ENCODE measurements around the gene AP2B1.

The AP2B1 gene

DNA sequence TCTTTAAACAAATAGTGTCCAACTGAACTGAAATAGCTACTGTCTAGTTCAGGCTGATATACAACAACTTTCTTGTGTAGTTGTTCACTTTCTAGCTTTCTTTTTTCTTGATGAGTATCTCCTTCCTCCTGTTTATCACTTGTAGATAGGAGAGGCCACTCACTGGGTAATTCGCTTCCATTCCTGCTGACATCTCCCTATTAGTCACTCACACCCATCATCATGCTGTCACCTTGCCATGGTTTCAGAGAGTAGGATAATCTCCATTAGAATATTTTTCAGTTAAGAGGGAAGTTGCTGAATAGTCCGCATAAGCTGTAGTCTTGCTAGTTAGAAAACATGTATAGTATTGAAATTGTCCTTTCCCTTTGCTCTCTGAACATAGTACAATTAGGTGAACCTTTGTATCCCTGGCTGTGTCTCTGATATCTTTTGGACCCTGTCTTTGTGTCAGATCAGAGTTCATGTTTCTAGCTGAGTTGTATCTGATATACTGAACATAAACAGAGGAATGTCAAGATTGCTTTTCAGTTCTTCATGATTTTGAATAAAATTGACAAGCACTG, 79.9 kb downstream of the AP2B1 start:
- ATAC-seq (replicated peaks) = no peak
- Mint-ChIP-seq H3K36me3 (ENCODE audit: insufficient read depth) (peaks cover 40% of the 10 kb centered on the region), H3K9me3 (no peaks in the 10 kb centered on the region), H3K4me3 (no peak overlapping the region), H3K27ac (peak overlapping the region in 1 of 2 donors; percentile 70), H3K4me1 (ENCODE audit: low read depth in 2 of 2) (peaks cover 0 to 18% of the 10 kb centered on the region in 2 donors), H3K27me3 (no peaks in the 10 kb centered on the region)
- no peak for DNase-seq

DNA sequence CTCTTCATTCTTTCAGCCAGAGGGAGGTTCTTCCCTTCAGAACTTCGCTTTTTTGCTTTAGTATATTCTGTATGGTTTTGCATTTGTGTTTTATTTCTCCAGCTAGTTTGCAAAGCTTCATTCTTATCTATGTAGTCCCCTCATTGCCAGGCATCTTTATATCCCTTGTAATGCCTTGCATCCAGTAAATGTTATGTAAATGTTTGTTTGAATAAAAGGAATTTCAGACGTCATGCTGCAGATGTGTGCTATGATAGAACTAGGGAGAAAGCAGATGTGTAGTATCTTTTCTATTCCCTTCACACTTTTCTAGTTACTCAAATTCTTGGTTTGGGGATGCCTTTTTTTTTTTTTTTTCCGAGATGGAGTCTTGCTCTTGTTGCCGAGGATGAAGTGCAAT, 81.7 kb downstream of the AP2B1 start:
- Mint-ChIP-seq H3K27me3 (no peaks in the 10 kb centered on the region), H3K36me3 (ENCODE audit: insufficient read depth) (peaks cover 33% of the 10 kb centered on the region), H3K4me3 (no peak overlapping the region), H3K27ac (no peak overlapping the region), H3K9me3 (no peaks in the 10 kb centered on the region), H3K4me1 (ENCODE audit: low read depth in 2 of 2) (peaks cover 0 to 7% of the 10 kb centered on the region in 2 donors)
- ATAC-seq (replicated peaks) = no peak
- DNase-seq = no peak

DNA sequence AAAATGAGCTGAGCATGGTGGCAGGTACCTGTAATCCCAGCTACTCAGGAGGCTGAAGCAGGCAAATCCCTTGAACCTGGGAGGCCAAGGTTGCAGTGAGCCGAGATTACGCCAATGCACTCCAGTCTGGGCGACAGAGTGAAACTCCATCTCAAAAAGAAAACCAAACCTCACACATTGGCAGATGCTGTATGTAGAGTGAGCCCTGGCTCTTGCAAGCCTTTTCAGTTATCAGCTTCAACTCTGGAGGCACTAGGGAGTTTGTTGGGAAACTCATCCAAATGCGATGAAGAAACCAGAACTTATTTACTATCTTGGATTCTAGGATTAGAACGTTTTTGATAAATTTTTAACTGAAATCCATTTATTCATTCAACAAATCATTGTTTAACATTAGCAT, 87.4 kb downstream of the AP2B1 start:
- ATAC-seq (replicated peaks) = no peak
- H3K36me3 Mint-ChIP-seq (ENCODE audit: insufficient read depth) = peaks cover 49% of the 10 kb centered on the region
- no peak overlapping the region for H3K4me3 Mint-ChIP-seq
- H3K4me1 Mint-ChIP-seq (ENCODE audit: low read depth in 2 of 2) = peaks cover 2 to 22% of the 10 kb centered on the region in 2 donors
- H3K27me3 Mint-ChIP-seq = no peaks in the 10 kb centered on the region
- no peak for DNase-seq
- no peak overlapping the region for H3K27ac Mint-ChIP-seq
- H3K9me3 Mint-ChIP-seq = no peaks in the 10 kb centered on the region

DNA sequence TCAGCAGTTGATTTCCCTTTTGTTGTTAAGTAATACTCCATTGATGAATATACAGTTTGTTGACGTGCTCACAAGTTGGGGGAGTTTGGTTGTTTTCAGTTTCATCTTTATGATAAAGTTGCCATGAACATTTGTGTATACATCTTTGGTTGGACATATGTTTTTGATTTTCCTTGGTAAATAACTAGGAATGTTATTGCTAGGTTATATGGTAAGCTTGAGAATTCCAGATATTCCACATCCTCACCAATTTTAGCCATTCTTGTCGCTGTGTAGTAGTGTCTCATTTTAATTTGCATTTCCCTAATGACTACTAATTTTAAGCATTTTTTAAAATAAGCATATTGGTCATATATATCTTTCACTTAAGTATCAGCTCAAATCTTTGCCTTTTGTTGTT, 89.3 kb downstream of the AP2B1 start:
- H3K4me1 Mint-ChIP-seq (ENCODE audit: low read depth in 2 of 2) = peaks cover 2 to 19% of the 10 kb centered on the region in 2 donors
- DNase-seq (no peak), ATAC-seq (replicated peaks) (no peak)
- no peaks in the 10 kb centered on the region for H3K27me3 Mint-ChIP-seq
- H3K36me3 Mint-ChIP-seq (ENCODE audit: insufficient read depth) = peaks cover 60% of the 10 kb centered on the region
- H3K9me3 Mint-ChIP-seq = no peaks in the 10 kb centered on the region
- no peak overlapping the region for H3K4me3 Mint-ChIP-seq
- no peak overlapping the region for H3K27ac Mint-ChIP-seq

DNA sequence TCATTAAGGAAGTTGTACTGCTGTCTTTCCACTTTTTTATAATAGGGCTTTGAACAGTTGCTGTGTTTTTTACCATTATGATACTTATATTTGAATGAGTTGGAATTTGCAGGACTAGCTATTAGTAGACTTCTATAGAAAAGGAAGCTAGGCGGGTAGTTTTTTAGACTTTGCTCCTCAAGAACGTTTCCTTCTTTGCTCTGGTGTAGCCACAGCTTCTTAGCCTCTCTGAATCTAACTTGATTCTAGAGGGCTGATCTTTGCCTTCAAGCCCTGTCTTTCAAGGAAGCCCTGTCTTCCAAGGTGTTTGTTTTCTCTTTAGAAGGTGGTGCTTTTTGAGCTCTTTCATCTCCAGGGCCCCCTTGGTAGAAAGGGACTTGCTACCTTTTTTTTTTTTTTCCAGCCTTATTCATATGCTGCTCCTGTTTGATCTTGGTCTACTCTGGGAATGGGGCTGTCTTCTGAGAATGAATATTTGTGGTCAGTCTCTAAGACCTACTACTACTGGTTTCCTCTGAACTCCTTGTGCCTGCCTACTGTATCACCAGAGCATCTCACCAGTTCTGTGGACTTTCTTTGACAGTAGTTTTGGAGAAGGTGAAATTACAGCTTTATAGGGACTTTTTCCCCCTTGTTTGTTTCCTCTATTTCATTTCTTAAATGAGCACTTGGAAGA, 92.0 kb downstream of the AP2B1 start:
- ATAC-seq (replicated peaks) (no peak), DNase-seq (no peak)
- Mint-ChIP-seq H3K9me3 (no peaks in the 10 kb centered on the region), H3K27ac (peak overlapping the region in 1 of 2 donors; percentile 30), H3K36me3 (ENCODE audit: insufficient read depth) (peaks cover 65% of the 10 kb centered on the region), H3K4me1 (ENCODE audit: low read depth in 2 of 2) (peaks cover 2 to 15% of the 10 kb centered on the region in 2 donors), H3K27me3 (no peaks in the 10 kb centered on the region), H3K4me3 (no peak overlapping the region)

DNA sequence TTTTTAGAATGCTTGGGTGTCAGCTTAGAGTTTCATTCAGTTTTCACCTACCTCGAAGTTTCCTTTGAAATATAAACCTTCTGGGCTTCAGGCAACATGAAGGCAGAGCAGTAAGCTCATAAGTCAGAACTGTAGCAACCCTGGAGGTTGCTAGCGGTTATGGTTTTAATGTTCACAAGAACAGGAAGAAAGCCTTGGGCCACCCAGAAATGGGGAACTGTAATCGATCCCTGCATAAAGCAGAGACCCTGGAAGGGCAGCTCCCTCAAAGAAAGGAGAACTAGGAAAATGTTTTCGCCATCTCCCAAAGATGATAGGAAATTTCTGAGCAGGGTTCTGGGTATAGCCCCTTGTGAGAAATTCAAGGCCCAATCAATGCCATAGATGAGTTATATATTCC, 96.5 kb downstream of the AP2B1 start:
- H3K27me3 Mint-ChIP-seq = no peaks in the 10 kb centered on the region
- no peak overlapping the region for H3K4me3 Mint-ChIP-seq
- H3K4me1 Mint-ChIP-seq (ENCODE audit: low read depth in 2 of 2) = peaks cover 2 to 6% of the 10 kb centered on the region in 2 donors
- H3K36me3 Mint-ChIP-seq (ENCODE audit: insufficient read depth) = peaks cover 81% of the 10 kb centered on the region
- DNase-seq = no peak
- H3K9me3 Mint-ChIP-seq = no peaks in the 10 kb centered on the region
- ATAC-seq (replicated peaks) = no peak
- no peak overlapping the region for H3K27ac Mint-ChIP-seq

DNA sequence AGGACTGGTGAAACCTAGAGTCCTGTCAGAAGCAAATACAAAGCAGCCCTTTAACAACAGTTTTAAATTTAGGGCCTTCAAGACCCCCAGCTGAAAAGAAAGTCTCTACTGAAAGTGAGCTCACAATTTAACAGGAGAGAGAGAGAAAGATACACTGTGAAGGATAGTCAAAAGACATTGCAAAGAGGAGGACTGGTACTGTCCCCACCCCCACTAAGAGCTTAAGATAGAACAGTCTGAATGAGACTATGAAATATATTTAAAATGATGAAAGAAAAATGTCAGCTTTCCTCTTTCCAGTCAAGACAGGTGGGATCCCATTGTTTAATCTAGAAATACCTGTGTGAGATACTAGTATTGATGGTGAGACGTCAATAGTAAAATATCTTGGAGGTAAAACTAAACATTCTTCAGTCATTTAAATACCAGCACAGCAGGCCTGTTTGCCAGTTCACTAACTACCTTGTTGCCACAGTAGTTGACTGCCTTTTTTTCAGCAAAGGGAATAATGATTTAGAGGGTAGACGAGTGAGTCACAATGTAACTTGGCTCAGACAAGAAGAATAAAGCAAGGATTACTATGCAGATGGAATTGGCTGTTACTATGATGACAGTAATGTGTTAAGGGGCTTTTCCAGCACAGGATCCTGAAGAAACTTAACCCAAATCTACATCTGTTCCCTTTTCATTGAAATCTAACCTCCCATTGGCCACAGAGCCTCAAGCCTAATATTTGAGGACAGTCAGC, 97.1 kb downstream of the AP2B1 start:
- Mint-ChIP-seq H3K27ac (no peak overlapping the region), H3K4me1 (ENCODE audit: low read depth in 2 of 2) (peaks cover 0 to 5% of the 10 kb centered on the region in 2 donors), H3K9me3 (no peaks in the 10 kb centered on the region), H3K4me3 (no peak overlapping the region), H3K27me3 (no peaks in the 10 kb centered on the region), H3K36me3 (ENCODE audit: insufficient read depth) (peaks cover 77% of the 10 kb centered on the region)
- DNase-seq (no peak), ATAC-seq (replicated peaks) (no peak)

DNA sequence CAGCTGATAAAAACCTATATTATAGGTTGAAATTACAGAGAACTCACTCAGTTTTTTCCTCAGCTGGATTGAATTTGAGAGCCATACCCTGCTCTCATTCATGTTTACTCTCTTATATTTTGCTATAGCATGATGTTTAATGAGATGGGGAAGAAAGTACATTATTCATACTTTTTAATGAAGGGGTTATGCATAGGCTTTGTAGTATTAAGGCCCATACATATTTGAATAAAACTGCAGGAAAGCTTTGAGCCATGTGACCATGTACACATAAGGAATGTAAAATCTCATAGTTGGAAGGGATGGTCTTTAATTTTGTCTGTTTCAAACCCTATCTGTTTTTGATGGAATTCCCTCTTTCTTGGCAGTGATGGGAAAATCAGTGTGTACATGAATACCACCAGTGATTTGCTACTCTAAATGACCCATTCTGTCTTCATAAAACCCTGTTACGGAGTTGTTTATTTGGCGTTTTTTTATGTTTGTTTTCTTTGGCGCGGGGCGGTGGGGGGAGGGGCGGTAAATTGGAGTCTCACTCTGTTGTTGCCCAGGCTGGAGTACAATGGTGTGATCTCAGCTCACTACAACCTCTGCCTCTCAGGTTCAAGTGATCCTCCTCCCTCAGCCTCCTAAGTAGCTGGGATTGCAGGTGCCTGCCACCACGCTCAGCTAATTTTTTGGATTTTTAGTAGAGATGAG, 105.5 kb downstream of the AP2B1 start:
- H3K9me3 Mint-ChIP-seq = no peaks in the 10 kb centered on the region
- no peak for DNase-seq
- H3K4me1 Mint-ChIP-seq (ENCODE audit: low read depth in 2 of 2) = peaks cover 0 to 14% of the 10 kb centered on the region in 2 donors
- no peak overlapping the region for H3K4me3 Mint-ChIP-seq
- no peaks in the 10 kb centered on the region for H3K27me3 Mint-ChIP-seq
- H3K36me3 Mint-ChIP-seq (ENCODE audit: insufficient read depth) = peaks cover 55% of the 10 kb centered on the region
- H3K27ac Mint-ChIP-seq = no peak overlapping the region
- no peak for ATAC-seq (replicated peaks)

DNA sequence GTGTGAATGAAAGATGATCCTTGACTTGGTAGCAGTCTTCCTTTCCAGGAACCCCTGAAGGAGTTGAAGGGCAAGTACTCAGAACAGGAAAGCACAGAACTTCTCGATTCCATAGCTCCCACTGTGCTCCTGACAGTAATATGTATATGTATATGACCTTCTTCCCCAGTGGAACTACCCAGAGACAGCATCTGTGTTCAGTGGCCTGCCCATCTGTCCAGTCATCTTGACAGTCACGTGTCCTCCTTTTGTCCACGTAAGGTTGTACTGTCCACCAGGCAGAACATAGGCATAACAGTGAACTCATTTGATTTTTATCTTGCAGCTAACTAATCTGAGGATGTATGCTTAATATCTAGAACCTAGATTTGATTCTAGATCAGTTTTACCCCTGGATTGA, 106.5 kb downstream of the AP2B1 start:
- ATAC-seq (replicated peaks) = no peak
- Mint-ChIP-seq H3K9me3 (no peaks in the 10 kb centered on the region), H3K4me1 (ENCODE audit: low read depth in 2 of 2) (peaks cover 0 to 11% of the 10 kb centered on the region in 2 donors), H3K4me3 (no peak overlapping the region), H3K36me3 (ENCODE audit: insufficient read depth) (peaks cover 50% of the 10 kb centered on the region), H3K27ac (peak overlapping the region in 1 of 2 donors; percentile 32), H3K27me3 (no peaks in the 10 kb centered on the region)
- DNase-seq = no peak

DNA sequence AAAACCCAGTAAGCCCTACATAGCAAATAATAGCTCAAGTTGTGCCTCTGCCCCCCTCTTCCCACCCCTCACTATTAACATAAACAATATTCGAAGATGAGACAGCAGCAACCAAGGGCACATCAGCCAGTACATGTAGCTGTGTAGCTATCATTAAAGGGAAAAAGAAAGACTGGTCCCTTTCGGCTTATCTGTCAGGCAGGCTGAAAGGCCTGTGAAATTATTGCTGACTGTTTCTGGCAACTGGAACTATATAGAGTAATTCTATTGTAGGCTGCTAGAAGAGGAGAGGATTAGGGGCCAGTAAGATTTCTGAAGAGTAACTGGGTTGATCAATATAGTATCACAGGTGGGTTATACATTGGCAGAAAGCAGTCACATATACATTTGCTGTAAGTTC, 107.8 kb downstream of the AP2B1 start:
- DNase-seq = no peak
- Mint-ChIP-seq H3K27me3 (no peaks in the 10 kb centered on the region), H3K9me3 (no peaks in the 10 kb centered on the region), H3K4me1 (ENCODE audit: low read depth in 2 of 2) (peaks cover 0 to 7% of the 10 kb centered on the region in 2 donors), H3K27ac (no peak overlapping the region), H3K36me3 (ENCODE audit: insufficient read depth) (peaks cover 47% of the 10 kb centered on the region), H3K4me3 (no peak overlapping the region)
- no peak for ATAC-seq (replicated peaks)

DNA sequence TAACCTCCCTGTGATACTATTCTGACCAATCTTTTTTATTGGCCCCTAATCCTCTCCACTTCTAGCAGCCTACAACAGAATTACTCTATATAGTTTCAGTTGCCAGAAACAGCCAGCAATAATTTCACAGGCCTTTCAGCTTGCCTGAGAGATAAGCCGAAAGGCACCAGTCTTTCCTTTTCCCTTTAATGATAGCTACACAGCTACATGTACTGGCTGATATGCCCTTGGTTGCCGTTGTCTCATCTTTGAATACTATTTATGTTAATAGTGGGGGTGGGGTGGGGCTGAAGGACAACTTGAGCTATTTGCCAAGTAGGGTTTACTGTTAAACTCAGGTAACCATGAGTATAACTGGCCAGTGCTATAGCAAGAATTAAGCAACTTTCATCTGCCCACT, 108.5 kb downstream of the AP2B1 start:
- ATAC-seq (replicated peaks) (no peak), DNase-seq (no peak)
- peaks cover 0 to 8% of the 10 kb centered on the region in 2 donors for H3K4me1 Mint-ChIP-seq (ENCODE audit: low read depth in 2 of 2)
- H3K27me3 Mint-ChIP-seq = no peaks in the 10 kb centered on the region
- no peak overlapping the region for H3K4me3 Mint-ChIP-seq
- no peaks in the 10 kb centered on the region for H3K9me3 Mint-ChIP-seq
- peak overlapping the region in 1 of 2 donors; percentile 47 for H3K27ac Mint-ChIP-seq
- peaks cover 40% of the 10 kb centered on the region for H3K36me3 Mint-ChIP-seq (ENCODE audit: insufficient read depth)

DNA sequence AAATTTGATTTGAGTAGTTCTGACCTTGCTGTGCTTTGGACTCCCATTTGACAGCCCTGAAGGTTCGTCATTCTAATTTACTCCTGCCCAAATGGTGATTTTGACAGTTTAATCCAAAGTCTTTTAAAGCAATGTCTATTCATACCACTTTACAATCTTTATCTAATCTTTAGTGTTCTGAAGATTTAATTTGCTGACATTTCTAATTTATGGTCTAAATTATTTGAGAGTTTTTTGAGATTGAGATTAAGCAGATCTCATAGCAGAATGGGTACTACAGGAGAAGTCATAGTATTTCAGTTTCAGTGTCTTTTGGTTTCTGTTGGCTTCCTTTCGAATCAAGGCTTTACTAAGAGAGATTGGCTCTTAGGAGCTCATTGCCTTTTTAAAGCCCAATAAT, 111.7 kb downstream of the AP2B1 start:
- Mint-ChIP-seq H3K36me3 (ENCODE audit: insufficient read depth) (peaks cover 30% of the 10 kb centered on the region), H3K27ac (peak overlapping the region in 1 of 2 donors; percentile 31), H3K27me3 (no peaks in the 10 kb centered on the region), H3K4me1 (ENCODE audit: low read depth in 2 of 2) (peaks cover 0 to 17% of the 10 kb centered on the region in 2 donors), H3K4me3 (no peak overlapping the region), H3K9me3 (no peaks in the 10 kb centered on the region)
- DNase-seq (no peak), ATAC-seq (replicated peaks) (no peak)

DNA sequence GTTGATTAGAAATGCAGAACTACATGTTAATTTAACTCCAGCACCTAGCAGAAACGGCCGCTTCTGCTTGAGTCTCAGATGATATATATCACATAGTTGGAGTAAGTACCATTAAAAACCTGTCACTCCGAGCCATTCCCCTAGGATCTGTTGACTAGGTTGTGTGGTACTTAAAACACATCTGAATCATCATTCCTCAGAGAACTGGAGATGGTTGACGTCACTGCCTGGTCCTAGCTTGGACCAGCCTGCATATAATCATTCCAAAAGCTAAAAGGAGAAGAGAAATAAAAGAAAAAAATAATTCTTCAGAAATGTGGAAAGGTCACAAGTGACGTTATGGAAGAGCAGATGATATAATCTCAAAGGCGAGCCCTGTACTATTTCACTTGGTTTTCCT, 113.0 kb downstream of the AP2B1 start:
- Mint-ChIP-seq H3K27me3 (no peaks in the 10 kb centered on the region), H3K36me3 (ENCODE audit: insufficient read depth) (peaks cover 16% of the 10 kb centered on the region), H3K9me3 (no peaks in the 10 kb centered on the region), H3K4me3 (no peak overlapping the region), H3K4me1 (ENCODE audit: low read depth in 2 of 2) (peaks cover 0 to 27% of the 10 kb centered on the region in 2 donors), H3K27ac (peak overlapping the region in 1 of 2 donors; percentile 12)
- DNase-seq (no peak), ATAC-seq (replicated peaks) (no peak)
